GM21576 (cell line): ENCODE results near the gene POU2AF2.
"Not testable (repeated sequence)": the region's sequence is repeated elsewhere in the genome, so short reads cannot be mapped to it uniquely, and the experiment has no call there.

Experiments
- ATAC-seq: cut with Tn5 transposase; IDR thresholded peaks from one replicate; pipeline ENCODE4 v1.9.1; 2021; ENCODE audit warnings: mild to moderate bottlenecking, moderate library complexity; ENCODE audit not compliant: unreplicated experiment

The POU2AF2 gene

DNA sequence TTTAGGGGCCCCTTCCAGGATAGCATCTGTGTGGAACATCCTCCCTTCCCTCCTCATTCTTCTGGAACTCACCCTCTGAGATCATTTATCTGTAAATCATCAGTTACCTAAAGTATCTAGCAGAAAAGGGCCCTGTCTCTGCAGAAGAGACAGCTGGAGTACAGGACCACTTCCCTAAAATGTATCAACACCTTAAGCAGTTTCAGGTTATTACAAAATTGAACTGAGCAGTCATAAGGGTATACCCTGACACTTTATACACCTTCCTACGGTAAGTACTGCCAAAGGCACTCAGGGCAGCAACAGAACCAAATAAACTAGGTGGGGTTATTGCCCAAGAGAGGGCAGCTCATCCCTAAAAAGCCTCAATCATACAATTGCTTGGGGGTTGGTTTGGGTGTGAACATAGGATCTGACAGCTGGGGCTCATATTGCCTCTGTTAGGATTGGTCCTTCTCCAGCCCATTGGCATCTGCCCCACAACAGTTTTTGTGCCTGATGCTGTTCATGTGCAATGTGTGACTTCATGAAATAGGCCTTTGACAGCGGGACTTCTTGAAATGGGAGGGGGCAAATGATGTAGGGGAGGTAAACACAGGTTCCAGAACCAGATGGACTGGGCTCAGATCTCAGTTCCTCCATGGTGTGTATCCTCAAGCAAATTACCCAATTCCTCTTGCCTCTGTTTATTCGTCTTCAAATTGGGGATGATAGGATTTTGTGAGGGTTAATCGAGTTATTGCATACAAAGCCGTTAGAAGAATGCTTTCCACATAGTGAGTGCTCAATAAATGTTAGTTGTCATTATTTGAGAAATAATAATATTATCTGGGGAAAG is 55.7 kb downstream of the POU2AF2 start:
- peak; percentile 36 for ATAC-seq

GRCh38 chr11:111301842-111302118 is 56.3 kb downstream of the POU2AF2 start:
- no peak for ATAC-seq

GRCh38 chr11:111302298-111302697 is 56.8 kb downstream of the POU2AF2 start:
- no peak for ATAC-seq

GRCh38 chr11:111303461-111303860 is 57.9 kb downstream of the POU2AF2 start:
- no peak for ATAC-seq

- no peak for ATAC-seq
These were observed 59.8 kb downstream of the POU2AF2 start for GRCh38 chr11:111305162-111305802.

GRCh38 chr11:111305876-111306275 is 60.4 kb downstream of the POU2AF2 start:
- no peak for ATAC-seq

DNA sequence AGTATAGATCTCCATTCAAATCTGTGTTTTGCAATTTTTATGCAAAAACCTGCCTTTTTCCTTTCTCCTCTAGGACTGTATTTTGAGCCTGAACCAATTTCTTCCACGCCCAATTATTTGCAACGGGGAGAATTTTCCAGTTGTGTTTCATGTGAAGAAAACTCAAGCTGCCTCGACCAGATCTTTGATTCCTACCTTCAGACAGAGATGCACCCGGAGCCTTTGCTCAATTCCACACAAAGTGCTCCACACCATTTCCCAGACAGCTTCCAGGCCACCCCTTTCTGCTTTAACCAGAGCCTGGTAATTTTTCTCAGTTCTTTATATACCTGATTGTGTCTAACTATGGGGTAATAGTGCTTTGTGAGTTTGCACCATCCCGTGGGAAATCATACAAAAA is 60.8 kb downstream of the POU2AF2 start:
- ATAC-seq, result no peak

GRCh38 chr11:111307472-111308108 is 62.1 kb downstream of the POU2AF2 start:
- no peak for ATAC-seq

GRCh38 chr11:111308140-111308539 is 62.6 kb downstream of the POU2AF2 start:
- no peak for ATAC-seq

DNA sequence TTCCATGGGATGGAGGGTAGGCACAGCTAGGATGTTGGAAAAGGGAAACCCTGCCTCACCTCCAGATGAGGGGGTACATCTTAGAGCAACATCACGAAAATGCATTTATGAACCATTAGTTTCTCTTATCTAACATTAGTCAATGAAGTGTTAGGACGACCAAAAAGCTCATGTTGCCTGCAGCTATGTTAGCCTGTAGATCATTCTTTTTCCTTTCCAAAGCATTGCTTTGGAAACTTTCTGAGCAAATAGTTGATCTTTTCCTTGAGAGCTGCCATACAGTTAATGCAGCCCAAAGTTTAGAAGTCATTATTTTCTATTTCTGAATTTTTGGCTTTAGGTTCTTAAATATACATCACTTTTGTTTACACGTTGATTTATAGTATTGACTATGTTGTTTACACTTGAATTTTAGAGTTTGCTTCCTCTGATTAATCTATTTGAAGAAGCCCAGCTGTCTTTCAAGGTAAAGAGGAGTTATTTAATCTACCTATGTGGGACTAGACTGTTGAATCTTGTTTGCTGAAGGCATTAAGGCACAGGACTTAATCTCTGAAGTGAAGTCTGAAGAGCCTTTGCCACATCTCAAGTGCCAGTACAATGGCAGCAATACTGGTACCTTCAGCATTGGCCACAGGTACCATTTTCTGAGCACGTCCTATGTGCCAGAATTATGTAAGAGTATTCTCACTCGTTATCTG is 63.8 kb downstream of the POU2AF2 start:
- ATAC-seq, result no peak

- no peak for ATAC-seq
These were observed 64.6 kb downstream of the POU2AF2 start for GRCh38 chr11:111310088-111310487.

DNA sequence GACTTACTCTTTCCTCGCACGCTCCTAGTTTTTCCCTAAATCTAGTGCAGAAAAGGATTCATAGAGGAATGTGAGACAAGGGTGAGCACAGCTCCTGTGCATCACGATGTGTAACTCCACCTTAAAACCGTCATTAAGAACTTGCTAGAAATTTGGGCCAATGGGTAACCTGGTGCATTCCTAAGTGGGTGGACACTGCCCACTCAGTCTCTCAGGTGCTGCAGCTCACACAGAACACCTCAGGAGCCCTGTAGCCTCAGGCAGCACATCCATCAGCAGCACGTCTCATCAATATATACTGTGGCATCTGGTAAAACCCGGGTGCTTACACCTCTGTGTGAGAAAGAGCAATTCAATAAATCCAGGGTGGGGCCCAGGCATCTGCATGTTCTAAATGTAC is 65.2 kb downstream of the POU2AF2 start:
- no peak for ATAC-seq

DNA sequence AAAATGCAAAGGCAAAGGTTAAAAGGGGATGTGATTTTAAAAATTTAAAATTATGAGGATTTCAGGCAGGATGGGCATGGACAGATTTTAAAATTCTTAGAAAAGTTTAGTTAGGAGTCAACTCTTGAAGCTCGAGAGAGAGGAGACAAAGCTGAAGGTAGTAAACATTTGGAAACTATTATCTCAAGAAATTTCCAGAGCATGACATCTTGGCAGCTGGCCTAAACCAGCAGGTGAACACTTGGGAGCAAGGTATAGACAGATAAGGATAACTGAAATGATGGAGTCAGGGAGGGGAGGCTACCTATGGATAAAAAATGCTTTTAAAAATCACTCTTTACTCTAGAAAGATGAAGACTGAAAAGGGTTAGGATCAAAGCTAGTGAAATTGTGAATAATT is 66.6 kb downstream of the POU2AF2 start:
- no peak for ATAC-seq

GRCh38 chr11:111319296-111319695 is 73.8 kb downstream of the POU2AF2 start:
- no peak for ATAC-seq

DNA sequence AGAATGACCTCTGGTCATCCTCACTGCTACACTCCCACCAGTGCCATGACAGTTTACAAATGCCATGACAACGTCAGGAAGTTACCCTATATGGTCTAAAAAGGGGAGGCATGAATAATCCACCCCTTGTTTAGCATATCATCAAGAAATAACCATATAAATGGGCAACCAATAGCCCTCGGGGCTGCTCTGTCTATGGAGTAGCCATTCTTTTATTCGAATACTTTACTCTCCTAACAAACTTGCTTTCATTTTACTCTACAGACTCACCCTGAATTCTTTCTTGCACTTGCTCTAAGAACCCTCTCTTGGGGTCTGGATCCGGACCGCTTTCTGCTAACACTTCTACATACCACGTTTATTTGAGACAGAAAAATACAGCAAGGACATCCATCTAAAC is 74.7 kb downstream of the POU2AF2 start:
- ATAC-seq, result not testable (repeated sequence)

GRCh38 chr11:111320728-111321568 is 75.4 kb downstream of the POU2AF2 start:
- no peak for ATAC-seq

DNA sequence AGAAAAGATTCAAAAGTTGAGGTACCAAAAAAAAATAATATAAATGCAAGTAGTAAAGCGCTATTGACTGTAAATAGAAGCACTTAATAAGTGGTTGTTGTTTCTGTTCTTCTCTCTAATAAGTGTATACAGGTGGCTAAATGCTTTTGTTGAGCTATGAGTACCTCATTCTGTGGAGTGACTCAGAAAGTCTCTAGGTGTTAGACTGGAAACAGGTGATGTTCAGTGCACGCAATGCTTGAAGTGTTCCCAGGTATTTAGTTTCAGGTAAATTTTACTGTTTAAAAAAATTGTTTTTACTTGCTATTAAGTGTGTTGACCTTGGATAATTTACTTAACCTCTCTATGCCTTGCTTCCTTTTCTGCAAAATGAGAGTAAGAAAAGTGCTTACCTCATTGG is 77.0 kb downstream of the POU2AF2 start:
- ATAC-seq, result no peak

- ATAC-seq, result no peak
These were observed 78.8 kb downstream of the POU2AF2 start for GRCh38 chr11:111324277-111324720.

- no peak for ATAC-seq
These were observed 79.7 kb downstream of the POU2AF2 start for GRCh38 chr11:111325259-111325658.

DNA sequence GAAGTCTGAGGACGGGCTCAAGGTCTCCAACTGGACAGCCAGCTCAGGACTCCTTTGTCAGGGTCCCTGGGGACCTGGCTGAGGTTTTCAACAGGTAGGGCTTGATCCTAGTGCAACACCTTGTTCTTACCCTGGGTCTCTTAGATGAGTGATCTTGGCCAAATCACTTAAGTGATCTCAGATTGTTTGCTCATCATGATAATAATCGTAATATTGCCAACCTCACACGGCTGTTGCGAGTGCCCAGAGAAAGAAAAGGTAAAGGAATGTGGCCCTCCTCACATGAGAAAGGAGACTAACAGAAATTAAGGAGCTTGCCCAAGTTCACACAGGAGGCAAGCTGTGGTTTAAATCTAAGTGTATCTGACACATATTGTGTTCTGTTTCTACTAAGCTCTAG is 81.3 kb downstream of the POU2AF2 start:
- ATAC-seq, result no peak
